Muscle of arm (tissue), 12 donors: Measurements from ENCODE around the gene DNM3. TPM values are rescaled to one million over a fixed set of nuclear protein-coding genes. Genes with fewer than 3 reads are reported as not detected.

ENCODE experiments used
- DNase-seq: peaks from one replicate; pipeline ENCODE4 v3.0.0-alpha.2; 2013
- polyA plus RNA-seq, 12 donors: library from polyadenylated mRNA; unstranded; fragments of 120-200 nt; gene quantifications; one replicate each; pipeline ENCODE4 v1.2.1, GENCODE V29; 2013; ENCODE audit not compliant: insufficient read length in 12 of 12

DNM3 gene
- polyA plus RNA-seq, 12 donors, result 2.6 to 6.3 (median 4.2) TPM; not detected in 1

DNA sequence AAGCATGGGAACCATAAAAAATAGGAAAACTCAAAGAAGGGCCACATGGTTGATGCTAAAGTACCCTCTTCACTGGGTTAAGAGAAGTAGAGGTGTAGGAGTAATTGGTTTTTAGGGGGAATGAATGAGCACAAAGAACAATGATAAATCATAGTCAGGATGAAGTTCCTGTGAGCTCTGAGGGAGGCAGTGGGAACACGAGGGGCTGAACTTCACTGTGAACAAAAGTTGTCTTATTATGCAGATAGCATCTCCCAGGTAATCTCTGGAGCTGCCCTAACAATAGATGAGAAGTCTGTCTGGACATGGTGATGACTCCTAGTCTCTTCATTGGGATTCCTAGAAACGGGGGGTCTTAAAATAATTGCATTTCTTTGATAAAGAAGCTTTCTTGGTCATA lies 127.9 kb downstream of the DNM3 start:
- no peak for DNase-seq

DNA sequence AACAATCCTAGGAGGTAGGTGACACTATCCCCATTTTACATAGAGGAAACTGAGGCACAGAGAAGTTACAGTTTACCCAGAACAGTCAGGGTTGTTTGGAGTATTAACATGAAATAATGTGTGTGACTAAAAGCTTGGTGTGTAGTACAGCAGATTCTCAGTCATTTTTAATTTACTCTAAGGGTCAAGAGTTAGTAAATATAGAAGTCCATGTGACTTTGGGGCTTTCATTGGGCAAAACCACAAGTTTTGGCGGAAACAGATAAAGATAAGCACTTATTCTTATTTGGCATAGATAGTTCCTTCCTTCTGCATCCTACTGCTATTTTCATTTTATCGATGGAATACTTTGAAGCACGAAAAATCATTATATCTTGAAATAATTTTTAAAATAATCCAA lies 128.5 kb downstream of the DNM3 start:
- no peak for DNase-seq

DNA sequence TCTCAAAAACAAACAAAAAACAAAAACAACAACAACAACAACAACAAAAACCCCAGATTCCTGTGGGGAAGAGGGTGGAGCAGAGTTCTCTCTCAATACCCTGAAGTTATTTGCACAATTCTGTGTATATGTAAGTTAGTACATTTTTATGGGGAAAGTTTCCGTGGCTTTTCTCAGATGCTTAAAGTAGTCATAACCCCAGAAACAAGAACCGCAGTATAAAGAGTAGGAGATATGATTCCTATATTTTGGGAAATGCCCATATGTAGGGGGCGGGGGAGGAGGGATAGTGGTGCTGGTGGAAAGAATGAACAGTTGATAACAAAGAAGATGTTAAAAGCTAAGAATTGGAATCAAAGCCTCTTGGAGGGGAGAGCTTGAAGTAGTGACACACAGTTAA lies 131.5 kb downstream of the DNM3 start:
- no peak for DNase-seq

DNA sequence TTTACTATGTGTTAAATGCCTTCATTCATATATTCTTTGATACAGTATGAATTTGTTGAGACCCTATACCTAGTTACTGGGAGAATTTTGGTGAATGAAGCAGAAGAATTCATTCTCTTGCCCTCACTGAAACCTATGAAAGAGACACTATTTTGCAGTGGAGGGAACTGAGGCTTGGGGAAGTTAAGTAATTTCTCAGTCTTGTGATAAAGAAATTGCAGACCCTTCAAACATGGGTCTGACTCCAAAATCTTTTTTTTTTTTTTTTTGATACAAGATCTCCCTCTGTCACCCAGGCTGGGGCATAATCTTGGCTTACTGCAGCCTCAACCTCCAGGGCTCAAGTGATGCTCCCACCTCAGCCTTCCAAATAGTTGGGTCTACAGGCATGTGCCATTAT lies 132.1 kb downstream of the DNM3 start:
- DNase-seq, result no peak

DNA sequence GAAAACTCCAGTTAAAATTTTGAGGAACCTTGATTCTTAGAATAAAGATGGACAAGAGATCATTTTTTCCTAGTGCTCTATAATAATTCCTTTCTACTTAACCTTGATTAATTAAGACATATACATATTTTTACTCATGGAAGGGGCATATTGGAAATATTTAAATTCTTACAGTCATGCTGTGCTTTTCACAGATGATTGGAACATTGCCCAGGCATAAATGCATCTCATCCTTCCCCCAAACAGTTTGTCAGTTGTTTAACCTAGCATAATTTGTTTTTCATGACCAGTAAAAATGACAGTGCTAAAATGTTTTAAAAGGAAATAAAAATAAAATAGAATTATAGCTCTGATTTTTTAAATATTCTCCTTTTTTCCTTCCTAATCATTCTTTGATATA lies 140.0 kb downstream of the DNM3 start:
- no peak for DNase-seq

DNA sequence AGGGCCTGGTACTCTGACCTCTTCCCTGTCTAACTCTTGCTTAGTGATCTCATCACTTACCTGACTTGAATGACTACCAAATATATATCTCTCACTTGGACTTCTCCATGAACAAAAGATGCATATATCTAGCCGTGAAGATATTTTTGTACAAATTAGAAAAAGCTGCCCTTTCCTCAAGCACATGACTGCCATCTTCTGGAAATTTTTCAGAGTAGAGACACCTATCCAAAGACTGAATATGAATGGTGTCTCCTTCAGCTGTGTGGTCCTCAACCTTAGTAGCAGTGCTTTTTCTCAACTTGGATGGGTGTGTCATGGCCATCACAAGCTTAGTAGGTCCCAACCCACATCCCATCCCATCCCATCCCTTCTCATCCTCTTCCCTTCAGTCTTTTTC lies 142.3 kb downstream of the DNM3 start:
- no peak for DNase-seq

DNA sequence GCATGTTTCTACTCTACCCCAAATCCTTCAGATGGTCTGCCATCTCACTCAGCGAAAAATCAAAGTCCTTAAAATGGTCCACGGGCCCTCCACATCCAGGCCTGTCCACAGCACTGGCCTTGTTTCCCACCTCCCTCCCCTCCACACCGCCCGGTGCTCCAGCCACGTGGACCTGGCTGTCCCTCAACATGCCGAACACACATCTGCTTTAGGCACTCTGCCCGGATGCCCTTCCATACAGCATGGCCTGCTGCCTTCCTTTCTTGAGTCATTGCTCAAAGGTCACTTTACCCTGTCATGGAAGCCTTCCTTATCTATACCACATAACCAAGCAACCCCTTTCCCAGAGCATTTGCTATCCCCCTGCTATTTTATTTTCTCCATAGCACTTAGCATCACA lies 143.0 kb downstream of the DNM3 start:
- no peak for DNase-seq

DNA sequence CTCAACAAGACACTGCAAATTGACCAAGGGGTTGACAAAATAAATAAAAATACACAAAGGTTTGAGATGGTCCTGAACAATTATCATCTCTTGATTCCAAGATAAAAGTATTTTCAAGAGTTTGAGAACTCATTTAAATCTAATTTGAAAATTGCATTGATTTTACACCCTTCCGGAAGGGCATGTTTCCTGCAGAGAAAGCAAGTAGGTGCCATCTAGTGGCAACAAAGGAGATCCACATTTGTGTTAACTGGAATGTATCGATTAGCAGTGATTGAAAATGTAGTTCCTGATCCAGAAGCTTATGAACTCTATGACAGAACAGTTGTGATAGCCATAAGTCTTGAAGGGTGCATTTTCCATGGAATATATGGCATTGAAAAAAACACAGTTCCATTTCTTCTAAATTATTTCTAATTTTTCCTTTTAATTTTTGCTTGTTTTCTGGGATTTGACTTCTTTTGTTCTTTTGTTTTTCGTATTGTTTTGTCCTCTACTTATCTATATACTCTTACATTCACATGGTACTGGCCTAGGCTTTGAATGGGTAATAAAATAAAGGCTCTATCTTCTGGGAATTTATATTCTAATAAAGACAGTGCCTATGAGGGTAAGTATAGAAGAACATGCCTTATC lies 143.7 kb downstream of the DNM3 start:
- DNase-seq, result peak; percentile 22

DNA sequence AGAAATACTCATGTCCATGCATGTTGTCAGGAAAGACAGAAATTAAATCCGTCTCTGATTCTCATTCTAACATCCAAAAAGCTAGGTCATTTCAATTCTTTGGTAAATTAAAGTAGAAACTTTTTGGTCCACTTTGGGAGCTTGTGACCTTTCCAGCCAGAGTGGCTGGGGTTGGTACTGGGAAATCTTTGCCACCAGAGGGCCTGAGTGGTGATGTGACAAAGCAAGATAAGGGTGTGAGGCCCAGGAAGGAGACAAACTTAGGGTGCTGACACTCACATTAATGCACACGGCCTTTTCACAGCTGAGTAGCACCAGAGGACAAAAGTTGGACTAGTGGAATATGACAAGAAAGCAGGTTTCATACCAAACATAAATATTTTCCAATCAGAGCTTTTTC lies 144.3 kb downstream of the DNM3 start:
- DNase-seq, result no peak

DNA sequence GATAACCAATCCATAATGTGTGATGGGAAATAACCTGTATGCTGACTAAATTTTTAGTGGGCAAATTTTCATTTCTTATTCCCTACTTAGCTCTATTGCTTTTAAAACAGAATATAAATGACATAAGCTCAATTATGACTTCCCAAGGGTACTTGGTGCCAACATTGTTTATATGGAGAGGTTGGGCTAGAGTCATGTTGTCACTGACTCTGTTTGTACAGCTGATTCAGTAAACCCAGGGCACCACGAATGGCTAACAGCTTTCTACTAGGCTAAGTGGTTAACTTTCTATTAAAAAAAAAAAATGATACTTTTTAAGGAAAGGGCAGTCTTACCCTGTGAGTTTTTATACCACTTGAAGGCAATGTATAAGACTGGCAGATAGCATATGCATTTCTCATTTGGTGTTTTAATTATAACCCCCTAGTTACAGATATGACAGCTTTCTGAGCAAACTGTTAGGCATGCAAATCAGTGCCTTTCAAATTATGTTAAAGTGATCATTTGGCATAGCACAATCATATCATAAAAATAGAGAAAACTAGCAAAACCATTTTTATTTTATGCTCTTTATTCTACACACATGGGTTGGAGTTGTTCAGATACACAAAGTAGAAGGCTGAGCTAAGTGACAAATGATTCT lies 147.1 kb downstream of the DNM3 start:
- DNase-seq, result no peak

DNA sequence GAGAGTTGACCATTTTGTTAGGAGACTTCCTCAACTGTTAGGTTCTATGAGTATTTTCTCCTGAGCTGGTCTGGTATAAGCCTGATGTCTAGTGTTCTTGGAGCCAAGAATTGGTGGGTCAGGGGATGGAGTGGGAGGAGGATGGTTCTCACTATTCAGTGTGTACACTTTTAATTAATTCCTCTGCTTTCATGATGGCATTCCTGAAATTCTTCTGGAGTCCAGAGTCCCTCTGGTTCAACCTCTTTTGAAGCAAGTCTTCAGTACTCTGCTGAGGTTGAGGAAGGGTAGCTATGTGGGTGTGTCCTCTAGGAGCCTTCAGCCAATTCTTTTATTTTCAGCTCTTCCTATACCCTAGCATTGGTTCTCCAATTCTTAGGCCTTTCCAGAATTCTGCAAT lies 149.1 kb downstream of the DNM3 start:
- no peak for DNase-seq

DNA sequence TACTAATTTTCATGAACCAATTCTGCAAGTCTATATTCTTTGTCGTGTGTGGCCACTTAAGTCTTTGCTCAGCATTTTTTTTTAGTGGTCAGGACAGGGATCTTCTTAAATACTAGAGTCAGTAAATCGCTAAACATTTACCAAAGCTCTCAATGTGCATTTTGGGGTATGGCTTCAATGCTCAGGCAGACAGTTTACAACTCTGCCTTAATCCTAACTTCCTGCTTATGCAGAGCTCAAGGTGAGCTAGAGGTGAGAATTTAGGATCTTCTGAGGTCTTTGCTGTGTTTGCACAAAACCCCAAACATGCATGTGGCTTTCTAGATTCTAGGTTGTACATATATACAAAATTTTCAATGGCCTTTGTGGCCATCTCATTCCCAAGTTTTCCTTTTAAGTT lies 153.0 kb downstream of the DNM3 start:
- DNase-seq, result no peak

DNA sequence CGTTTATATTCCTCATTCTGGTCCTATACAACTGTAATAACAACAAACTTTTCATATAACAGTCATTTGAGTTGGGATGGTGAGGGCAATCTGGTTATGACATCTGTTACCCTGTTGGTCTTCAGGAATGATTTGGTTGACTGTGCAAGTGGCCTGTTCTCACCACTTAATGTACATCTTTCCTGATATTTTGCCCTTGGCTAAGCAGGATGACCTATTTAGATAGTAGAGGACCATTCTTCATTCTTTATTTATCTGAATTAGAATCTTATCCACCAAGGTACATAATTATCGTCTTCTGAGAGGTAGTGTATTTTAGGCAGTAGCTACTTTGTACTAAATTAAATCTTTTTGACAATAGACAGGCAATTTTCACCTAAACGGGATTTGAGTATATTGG lies 154.3 kb downstream of the DNM3 start:
- no peak for DNase-seq

DNA sequence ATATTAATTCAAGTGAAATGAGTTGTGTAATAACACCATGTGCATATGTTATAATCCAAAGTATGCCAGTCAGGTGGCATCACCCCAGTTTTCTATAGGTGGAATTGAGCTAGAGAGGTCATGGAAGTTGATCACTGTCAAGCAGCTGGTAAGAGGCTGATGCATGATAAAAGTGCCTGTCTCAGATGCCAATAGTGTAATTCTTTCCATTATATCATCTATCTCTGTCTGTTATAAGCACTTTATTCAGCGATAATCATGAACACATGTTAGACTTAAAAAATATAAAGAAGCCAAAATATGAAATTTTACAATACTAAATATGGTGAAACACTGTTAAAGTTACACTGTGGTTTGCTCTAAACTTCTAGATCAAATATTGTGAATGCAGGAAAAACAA lies 156.6 kb downstream of the DNM3 start:
- no peak for DNase-seq

DNA sequence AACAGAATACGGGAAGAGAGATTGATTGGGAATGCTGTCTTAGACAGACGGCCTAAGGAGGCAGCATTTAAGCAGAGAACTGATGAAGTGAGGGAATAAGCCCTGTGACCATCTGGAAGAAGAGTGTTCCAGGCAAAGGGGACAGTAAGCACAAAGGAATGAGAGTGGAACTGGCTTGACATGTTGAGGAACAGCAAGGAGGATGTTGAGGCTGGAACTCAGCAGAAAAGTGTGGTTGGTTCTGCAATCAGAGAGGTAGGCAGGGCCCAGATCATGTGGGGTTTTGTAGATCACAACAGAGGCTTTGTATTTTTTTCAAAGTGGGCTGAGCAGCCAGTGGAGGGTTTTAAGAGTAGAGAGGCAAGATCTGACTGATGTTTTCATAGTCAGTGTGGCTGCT lies 157.4 kb downstream of the DNM3 start:
- no peak for DNase-seq

DNA sequence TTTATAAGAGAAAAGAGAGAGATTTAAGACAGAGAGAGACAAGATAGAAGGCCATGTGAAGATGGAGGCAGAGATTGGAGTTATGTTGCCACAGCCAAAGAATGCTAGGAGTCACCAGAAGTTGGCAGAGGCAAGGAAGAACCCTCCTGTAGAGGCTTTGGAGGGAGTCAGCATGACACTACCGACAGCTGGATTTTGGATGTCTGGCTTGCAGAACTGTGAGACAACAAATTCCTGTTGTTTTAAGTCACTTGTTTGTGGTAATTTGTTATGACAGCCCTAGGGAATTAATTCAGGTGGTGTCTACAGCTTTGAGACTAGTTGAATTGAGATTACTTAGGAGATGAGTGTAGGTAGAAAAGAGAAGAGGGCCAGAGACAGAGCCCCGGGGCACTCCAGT lies 158.5 kb downstream of the DNM3 start:
- no peak for DNase-seq

DNA sequence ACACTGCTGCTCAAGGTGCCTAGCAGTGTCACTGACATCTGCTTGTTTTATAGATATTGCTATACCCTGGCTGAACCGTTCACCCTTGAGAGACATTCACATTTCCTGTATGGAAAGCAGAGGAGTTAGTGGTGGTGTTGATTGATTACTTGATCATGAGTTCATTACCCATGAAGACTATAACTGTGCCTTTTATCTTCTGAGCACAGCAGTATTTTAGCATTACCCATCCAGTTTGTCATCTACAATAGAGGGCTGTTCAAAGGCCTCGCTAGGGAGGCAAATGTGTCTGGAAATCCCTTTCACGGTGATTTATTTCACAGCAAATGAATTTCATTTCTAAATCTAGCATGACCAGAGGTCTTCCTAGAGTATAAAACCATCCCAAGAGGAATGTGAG lies 160.0 kb downstream of the DNM3 start:
- no peak for DNase-seq

DNA sequence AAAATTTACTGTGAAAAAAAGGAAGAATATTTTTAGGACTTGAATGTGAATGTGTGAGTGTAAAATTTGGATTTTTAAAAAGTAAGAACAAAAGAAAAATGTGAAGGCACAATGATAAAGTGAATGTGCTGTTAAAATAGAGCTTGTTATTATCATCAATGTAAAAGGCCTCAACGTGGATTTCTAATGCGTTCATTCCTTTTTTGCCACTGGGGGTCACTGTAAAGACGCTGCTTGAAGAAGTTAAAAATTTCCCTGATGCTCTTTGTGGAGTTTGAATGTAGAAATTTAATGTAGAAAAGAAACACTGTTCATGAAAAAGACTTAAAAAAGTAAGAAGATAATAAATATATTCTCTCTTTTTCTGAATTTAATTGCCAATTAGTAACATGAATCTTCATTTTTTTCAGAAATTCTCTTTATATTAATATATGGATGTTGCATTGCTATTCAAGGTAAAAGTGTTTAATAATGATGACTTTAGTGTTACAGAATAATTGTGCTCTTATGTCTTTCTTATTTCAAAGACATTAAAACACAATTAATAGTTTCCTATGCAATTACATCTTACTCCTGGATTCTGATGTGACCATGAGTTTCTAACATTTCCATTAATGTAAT lies 161.5 kb downstream of the DNM3 start:
- peak; percentile 79 for DNase-seq

DNA sequence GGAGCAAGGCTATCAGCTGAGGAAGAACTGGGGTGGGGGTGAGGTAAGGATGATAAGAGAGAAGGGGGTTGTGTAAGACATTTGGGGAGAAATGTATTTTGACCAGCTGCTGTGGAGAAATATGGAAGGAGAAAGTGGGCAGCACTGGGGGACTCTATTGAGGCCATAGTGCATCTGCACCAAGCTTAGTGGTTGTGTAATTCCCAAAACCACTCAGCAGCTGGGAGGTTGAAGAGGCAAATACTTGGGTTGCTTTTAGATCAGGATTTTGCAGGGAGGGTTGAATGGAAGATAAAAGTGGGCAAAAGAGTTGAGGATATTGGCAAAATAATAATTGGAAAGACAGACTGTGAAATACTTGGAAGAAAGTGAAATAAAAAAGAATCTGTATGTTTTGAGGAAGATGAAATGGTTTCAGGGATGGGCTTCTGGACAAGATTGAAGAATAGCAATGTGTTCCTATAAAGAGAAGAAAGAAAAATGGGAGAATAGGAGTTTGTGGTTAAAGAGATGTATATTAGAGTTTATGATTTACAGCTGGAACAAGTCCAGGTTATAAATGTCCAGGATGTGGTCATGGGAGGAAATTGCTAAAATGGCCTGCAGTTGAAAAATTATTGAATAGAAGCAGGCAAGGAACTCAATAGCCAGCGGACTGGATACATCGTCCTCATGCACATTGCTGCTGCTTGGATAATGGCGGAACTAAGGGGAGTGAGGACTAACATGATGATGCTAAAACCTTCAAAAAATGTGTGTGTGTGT lies 162.7 kb downstream of the DNM3 start:
- no peak for DNase-seq

DNA sequence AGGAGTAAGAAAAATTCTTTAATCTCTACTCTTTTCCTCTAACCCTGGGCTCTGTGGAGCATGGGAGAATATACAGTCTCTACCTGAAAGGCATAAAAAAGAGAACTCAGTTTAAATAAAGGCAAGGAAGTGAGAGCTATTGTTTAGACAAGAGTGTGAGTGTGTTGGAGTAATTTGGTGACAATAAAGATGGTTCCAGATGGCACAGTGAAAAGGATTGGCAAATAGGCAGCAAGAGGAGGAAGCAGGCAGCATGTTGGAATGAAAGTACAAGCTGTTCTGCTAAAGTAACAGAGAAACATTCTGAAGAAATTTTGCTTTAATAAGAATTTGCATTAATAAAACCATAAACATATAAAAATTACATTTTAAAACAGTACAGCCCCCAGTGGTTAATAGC lies 163.4 kb downstream of the DNM3 start:
- no peak for DNase-seq

DNA sequence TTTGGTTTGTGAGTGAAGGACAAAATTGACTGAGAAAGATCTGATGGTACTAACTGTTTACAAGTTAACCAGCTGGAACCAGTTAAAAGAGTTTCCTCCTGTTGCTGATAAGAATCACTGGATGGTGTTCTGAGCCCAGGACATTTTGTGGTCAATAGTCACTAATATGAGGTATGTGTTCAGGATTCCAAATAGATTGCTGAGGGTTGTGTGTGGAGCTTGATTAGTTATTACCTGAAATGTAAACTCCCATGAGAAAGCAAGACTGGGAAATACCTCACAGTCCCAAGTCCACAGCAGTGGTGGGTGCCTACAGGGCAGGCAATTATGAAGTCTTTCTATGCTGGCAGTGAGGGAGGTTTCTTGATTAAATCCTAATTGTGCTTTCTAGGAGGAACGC lies 164.6 kb downstream of the DNM3 start:
- DNase-seq, result no peak

DNA sequence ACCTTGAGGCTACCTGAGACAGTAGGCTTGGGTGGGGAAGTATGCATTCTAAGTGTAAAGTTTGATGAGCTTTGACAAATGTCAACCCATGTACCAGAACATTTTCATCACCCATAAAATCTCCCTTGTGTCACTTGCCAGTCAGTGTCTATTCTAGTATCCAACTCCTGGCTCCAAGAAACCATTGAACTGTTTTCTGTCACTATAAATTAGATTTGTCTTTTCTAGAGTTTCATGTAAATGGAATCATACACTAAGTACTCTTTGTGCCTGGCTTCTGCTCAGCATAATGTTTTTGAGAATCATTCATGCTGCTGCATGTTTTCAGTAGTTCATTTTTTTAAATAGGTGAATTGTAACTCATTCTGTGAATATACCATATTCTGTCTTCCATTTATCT lies 165.4 kb downstream of the DNM3 start:
- DNase-seq, result no peak

DNA sequence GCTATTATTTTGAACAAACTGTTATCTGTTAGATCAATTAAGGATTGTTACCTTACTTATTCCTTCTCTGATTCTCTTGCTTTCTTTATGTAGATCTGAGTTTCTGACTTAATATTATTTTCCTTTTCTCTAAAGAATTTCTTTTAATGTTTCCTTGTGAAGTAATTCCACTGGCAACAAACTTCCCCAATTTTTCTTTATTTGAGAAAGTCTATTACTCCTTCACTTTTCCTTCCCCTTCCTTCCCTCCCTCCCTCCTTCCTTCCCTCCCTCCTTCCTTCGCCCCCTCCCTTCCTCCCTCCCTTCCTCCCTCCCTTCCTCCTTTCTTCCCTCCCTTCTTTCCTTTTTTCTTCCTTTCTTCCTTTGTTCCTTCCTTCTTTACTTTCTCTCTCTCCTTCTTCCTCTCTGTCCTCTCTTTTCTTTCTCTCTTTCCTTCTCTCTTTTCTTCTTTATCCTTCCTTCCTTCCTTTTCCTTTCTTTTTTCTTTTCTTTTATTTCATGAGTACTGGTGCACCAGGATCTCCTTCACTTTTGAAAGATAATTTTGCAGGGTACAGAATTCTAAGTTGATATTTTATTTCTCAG lies 177.5 kb downstream of the DNM3 start:
- DNase-seq, result no peak
